T-helper 2 cell treated with Interferon-gamma antibody and Interleukin-4, amounts not matched to agents 5 μg/mL and 100 μg/mL, for 36 hours (primary cell): ENCODE measurements around the gene TMEM255B.

Source experiments
- DNase-seq: peaks from one replicate; pipeline ENCODE4 v3.0.0; 2021; ENCODE audit warnings: low spot score
- H3K27ac Mint-ChIP-seq: one replicate; pipeline ENCODE4 v1.8.0; 2021; ENCODE audit warnings: mild to moderate bottlenecking, mixed read lengths
- H3K27me3 Mint-ChIP-seq: one replicate; pipeline ENCODE4 v1.8.0; 2021; ENCODE audit warnings: low read depth, mixed read lengths
- H3K36me3 Mint-ChIP-seq: one replicate; pipeline ENCODE4 v1.8.0; 2021; ENCODE audit warnings: low read depth, mixed read lengths
- H3K4me1 Mint-ChIP-seq: one replicate; pipeline ENCODE4 v1.8.0; 2021; ENCODE audit warnings: low read depth, mixed read lengths
- H3K4me3 Mint-ChIP-seq: one replicate; pipeline ENCODE4 v1.8.0; 2022; ENCODE audit warnings: mild to moderate bottlenecking, moderate library complexity, mixed read lengths
- H3K9me3 Mint-ChIP-seq: one replicate; pipeline ENCODE4 v1.8.0; 2021; ENCODE audit warnings: mixed read lengths

Gene TMEM255B

DNA sequence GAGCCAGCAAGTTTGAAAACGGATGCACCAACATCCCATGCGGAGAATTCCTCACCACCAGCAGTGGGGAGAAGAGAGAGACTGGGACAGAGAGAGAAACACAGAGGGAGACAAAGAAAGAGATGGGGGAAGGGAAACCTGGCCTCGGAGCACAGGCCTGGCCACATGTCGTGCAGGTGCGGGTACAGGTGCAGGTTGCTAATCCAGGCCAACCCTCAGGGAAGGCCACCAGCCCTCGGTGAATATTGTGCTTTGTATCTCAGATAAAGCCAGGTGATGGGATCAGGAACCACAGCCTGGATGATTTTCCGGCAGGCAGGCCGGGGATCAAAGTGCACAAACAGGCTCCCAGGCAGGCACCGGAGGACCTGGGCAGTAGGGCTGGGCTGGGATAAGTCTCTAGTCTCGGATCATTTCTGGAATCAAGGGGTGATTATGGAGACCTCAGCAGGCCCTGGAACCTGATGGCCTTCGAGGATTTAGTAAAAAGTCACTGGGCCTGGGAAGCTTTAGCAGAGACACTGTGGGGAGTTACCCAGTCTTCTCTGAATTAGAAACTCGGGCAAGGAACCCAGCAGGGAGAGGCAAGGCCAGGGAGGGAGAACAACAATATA lies 101.1 kb downstream of the TMEM255B start:
- peaks cover 6% of the 10 kb centered on the region for H3K4me1 Mint-ChIP-seq
- no peak overlapping the region for H3K4me3 Mint-ChIP-seq
- H3K27ac Mint-ChIP-seq: no peak overlapping the region
- DNase-seq: no peak
- peaks cover 15% of the 10 kb centered on the region for H3K9me3 Mint-ChIP-seq
- no peaks in the 10 kb centered on the region for H3K36me3 Mint-ChIP-seq
- peaks cover 30% of the 10 kb centered on the region for H3K27me3 Mint-ChIP-seq

- Mint-ChIP-seq H3K27me3 (peaks cover 37% of the 10 kb centered on the region), H3K27ac (no peak overlapping the region), H3K9me3 (peaks cover 15% of the 10 kb centered on the region), H3K36me3 (no peaks in the 10 kb centered on the region), H3K4me3 (no peak overlapping the region), H3K4me1 (peaks cover 6% of the 10 kb centered on the region)
- DNase-seq: no peak
Observed at GRCh38 chr13:113860665-113861432, 101.8 kb downstream of the TMEM255B start.

DNA sequence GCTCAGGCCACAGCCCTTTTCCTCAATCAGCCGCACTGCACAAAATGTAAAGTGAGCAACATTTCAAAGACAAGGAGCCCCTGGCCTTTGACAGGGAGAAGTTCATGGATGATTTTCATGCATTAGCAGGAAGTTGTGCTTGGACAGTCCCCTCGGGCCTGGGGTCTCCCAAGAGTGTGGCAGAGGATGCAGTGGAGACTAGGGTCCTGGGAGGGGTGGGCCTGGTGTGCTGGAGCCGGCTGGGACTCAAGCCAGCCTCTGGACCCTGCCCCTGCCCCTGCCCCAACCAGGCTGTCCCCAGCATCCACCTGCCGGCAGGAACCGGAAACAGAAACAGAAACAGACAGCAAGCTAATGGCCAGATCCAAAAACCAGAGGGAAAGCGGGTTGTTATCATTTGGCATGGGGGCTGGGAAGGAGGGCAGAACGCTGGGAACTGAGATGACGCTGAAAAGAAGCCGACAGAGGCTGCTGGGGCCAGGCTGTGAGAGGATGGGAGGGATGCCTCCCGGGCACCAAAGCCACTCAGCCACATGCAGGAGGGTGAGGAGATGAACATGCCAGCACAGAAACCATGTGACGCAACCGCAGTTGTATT lies 102.5 kb downstream of the TMEM255B start:
- no peaks in the 10 kb centered on the region for H3K36me3 Mint-ChIP-seq
- peaks cover 6% of the 10 kb centered on the region for H3K4me1 Mint-ChIP-seq
- H3K27me3 Mint-ChIP-seq: peaks cover 43% of the 10 kb centered on the region
- no peak overlapping the region for H3K27ac Mint-ChIP-seq
- H3K4me3 Mint-ChIP-seq: peak overlapping the region; percentile 24
- no peak for DNase-seq
- peaks cover 15% of the 10 kb centered on the region for H3K9me3 Mint-ChIP-seq

GRCh38 chr13:113862191-113862930 lies 103.3 kb downstream of the TMEM255B start:
- no peaks in the 10 kb centered on the region for H3K36me3 Mint-ChIP-seq
- H3K9me3 Mint-ChIP-seq: peaks cover 15% of the 10 kb centered on the region
- no peak overlapping the region for H3K27ac Mint-ChIP-seq
- peak overlapping the region; percentile 67 for H3K4me3 Mint-ChIP-seq
- peaks cover 6% of the 10 kb centered on the region for H3K4me1 Mint-ChIP-seq
- DNase-seq: no peak
- peaks cover 45% of the 10 kb centered on the region for H3K27me3 Mint-ChIP-seq

- Mint-ChIP-seq H3K27me3 (peaks cover 48% of the 10 kb centered on the region), H3K36me3 (no peaks in the 10 kb centered on the region), H3K4me1 (peaks cover 6% of the 10 kb centered on the region), H3K27ac (no peak overlapping the region), H3K4me3 (peak overlapping the region; percentile 42), H3K9me3 (peaks cover 15% of the 10 kb centered on the region)
- no peak for DNase-seq
Observed at GRCh38 chr13:113862931-113863523, 104.0 kb downstream of the TMEM255B start.

- Mint-ChIP-seq H3K4me3 (peak within 1 kb of the TSS; percentile 67), H3K27me3 (peaks cover 52% of the 10 kb centered on the region), H3K9me3 (peaks cover 9% of the 10 kb centered on the region), H3K27ac (no peak within 1 kb of the TSS), H3K4me1 (peaks cover 6% of the 10 kb centered on the region), H3K36me3 (no peaks in the 10 kb centered on the region)
- DNase-seq: no peak
Observed at GRCh38 chr13:113863524-113864272, 104.7 kb downstream of the TMEM255B start, which contains the start of gene GAS6. Gene GAS6, minus strand, starts transcription at chr13:113864076. Its CDS starts 156 bp downstream, at chr13:113863920.

DNA sequence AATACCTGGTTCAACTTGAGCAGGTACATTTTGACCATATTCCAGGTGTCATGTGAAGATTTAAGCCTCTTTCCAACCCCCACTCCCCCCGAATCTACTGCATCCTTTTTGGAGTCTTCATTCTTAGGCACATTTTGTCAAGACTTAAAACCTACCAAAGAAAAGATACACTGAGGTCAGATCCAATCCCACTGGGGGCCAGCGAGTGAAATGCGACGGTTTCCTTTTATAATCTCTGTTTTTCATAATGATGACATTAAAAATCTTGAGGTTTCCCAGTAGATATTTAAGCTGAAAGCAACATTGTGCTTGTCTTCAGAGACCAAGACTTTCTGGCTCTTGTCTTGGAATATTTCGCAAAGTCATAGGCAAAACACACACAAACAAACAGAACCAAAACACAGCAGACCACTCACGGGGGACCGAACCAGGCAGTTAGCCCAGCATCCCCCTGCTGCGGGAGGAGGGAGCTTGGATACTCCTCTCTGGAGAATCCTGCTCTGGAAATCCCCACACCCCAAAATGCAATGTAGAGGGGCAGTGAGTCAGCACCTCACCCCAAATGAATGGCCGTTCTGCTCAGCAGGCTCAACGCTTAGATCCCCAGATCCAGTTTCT lies 105.4 kb downstream of the TMEM255B start:
- Mint-ChIP-seq H3K4me1 (peaks cover 6% of the 10 kb centered on the region), H3K27ac (no peak overlapping the region), H3K4me3 (peak overlapping the region; percentile 67), H3K9me3 (peaks cover 2% of the 10 kb centered on the region), H3K27me3 (peaks cover 56% of the 10 kb centered on the region), H3K36me3 (no peaks in the 10 kb centered on the region)
- DNase-seq: no peak

DNA sequence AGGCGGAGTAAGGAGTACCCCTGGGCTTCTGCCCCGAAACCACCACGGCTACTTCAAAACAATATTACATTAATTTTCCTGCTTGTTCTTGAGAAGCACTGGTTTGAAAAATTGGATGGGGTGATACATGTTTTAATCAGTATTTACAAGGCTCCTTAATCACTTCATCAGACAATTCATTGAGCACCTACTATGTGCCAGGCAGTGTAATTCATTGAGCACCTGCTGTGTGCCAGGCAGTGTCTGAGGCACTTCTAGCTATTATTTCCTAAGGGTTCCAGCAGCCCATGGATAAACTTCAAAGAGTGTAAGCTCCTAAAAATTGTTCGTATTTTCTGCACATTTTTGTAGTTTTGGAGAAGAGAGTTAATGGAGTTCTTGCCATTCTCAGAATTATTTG lies 106.4 kb downstream of the TMEM255B start:
- H3K4me1 Mint-ChIP-seq: peaks cover 6% of the 10 kb centered on the region
- peak overlapping the region; percentile 36 for H3K4me3 Mint-ChIP-seq
- H3K9me3 Mint-ChIP-seq: no peaks in the 10 kb centered on the region
- DNase-seq: no peak
- no peaks in the 10 kb centered on the region for H3K36me3 Mint-ChIP-seq
- H3K27ac Mint-ChIP-seq: no peak overlapping the region
- H3K27me3 Mint-ChIP-seq: peaks cover 60% of the 10 kb centered on the region
